Measurements from ENCODE around the gene STRIT1.
"Not testable (repeated sequence)": the region's sequence is repeated elsewhere in the genome, so short reads cannot be mapped to it uniquely, and the experiment has no call there.

Gene STRIT1

DNA sequence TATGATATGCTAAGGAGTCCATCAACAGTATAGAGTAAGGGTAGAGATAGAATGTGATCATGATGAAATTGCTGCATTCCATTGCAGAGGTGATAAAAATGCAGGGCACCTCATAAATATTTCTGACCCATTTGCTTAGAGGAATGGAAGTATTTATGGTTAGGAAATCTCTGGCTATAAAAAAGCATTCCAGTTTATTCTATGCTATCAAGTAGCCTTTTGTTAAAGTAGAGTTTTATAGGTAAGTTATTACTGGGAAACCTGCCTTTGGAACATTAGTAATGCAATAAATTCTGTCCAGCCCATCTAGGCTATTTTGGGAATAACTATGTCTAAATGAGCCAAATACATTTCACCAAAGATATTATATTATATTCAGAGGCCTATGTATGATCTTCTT, 19.8 kb upstream of the STRIT1 start:
- no peak for DNase-seq (ENCODE audit: low read depth, low spot score)

DNA sequence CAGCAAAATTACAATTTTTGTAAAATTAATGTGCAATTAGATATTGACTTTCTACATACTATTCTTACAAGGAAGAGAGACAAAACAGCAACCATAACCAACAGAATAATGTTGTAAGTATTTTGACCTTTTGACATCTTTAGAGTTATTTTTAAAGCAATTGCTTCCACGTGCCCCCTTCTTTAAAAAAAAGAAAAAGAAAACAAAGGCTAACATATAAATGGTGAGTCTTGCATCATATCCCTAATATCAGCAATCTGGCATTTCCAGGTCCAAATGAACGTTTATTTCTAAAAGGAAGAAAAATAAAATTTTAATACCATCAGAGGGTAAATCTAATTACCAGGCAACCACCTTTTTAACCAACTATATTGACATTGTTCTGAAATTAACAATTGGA, 19.3 kb upstream of the STRIT1 start:
- no peak for DNase-seq (ENCODE audit: low read depth, low spot score)

- no peak for DNase-seq (ENCODE audit: low read depth, low spot score)
Measured at GRCh38 chr3:155309581-155309980, 16.1 kb upstream of the STRIT1 start.

GRCh38 chr3:155308831-155309230, 15.3 kb upstream of the STRIT1 start:
- DNase-seq (ENCODE audit: low read depth, low spot score): no peak

DNA sequence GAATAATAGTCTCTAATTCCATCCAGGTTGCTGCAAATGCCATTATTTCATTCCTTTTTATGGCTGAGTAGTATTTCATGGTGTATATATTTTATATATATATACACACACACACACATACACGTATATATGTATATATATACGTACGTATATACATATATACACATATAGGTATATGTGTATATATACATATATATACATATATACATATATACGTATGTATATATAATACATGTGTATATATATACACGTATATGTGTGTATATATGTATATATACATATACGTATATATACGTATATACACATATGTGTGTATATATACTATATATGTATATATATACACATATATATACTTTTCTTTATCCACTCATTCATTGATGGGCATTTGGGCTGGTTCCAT, 13.7 kb upstream of the STRIT1 start:
- no peak for DNase-seq (ENCODE audit: low read depth, low spot score)

DNA sequence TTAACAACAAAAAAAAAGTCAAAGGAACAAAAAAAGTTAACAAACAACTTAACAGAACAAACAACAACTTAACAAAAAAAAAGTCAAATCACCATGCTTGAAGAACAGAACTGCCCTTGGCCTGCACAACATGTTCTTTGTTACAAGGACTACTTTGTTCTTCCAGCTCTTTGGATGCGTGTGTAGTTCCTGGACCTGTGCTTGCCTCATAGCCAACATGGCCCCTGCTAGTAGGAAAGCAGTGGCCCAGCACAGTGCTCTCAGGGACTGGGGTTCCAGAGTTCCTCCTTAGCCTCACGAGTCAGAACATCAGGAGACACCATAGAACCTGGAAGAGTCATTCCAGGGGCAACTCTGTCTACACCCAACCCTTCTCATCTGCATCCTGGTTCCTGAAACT, 10.9 kb upstream of the STRIT1 start:
- DNase-seq (ENCODE audit: low read depth, low spot score): no peak

GRCh38 chr3:155303540-155304097, 10.1 kb upstream of the STRIT1 start:
- DNase-seq (ENCODE audit: low read depth, low spot score): no peak

DNA sequence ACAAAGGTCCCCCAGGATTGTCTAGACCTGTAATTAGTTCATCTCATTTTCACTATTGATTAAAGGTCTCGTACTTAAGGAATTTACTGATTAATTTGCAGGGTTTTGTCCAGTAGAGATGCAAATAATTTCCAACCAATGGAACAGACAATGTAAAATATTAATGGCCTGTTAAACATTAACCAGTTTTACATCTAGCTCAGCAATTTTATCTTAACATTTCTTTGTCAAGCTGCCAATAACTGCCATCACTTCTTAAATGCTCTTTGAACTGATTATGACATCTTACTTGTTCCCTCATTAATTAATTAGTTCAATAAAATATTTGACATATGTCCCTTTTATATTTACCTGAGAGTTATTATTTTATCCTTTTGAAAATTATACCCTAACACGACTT, 9.4 kb upstream of the STRIT1 start:
- no peak for DNase-seq (ENCODE audit: low read depth, low spot score)

DNA sequence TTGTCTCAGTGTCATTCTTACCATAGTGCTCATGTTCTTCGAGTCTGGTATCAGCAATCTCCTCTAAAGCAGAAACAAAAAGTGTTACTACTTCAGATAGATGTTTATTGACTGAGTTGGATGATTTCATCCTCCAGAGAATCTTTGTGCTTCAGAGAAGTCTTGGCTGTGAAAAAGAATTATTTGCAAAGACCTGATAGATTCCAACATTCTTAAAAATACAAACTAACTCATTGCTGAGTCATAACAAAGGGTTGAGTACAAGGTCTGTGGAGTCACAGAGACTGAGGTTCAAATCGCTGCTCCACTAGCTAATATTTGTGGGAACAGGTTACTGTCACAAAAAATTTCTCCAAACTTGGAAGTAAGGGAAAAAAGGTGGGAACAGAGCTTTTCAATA, 9.0 kb upstream of the STRIT1 start:
- no peak for DNase-seq (ENCODE audit: low read depth, low spot score)

GRCh38 chr3:155297100-155297499, 3.6 kb upstream of the STRIT1 start:
- DNase-seq (ENCODE audit: low read depth, low spot score): no peak

DNA sequence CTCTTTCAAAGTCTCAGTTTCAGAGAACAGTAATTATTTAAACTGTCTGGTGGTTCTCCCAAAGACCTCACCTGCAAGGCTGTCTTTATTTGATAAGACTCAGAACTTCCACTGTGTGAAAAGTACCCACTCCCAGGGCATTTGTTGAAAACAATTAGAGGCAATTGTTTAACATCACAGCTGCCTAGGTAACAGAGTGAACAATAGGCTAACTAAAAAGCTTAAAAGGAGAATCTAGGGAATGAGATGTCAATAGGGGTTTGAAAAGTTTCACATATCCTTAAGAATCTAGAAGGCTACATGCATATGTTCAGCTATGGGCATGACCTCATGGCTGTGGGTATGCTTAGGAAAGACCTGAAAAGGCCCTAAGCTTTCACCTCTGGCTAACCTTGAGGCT, 2.9 kb upstream of the STRIT1 start:
- DNase-seq (ENCODE audit: low read depth, low spot score): no peak

GRCh38 chr3:155292693-155293092, 790 bp downstream of the STRIT1 start:
- DNase-seq (ENCODE audit: low read depth, low spot score): no peak

DNA sequence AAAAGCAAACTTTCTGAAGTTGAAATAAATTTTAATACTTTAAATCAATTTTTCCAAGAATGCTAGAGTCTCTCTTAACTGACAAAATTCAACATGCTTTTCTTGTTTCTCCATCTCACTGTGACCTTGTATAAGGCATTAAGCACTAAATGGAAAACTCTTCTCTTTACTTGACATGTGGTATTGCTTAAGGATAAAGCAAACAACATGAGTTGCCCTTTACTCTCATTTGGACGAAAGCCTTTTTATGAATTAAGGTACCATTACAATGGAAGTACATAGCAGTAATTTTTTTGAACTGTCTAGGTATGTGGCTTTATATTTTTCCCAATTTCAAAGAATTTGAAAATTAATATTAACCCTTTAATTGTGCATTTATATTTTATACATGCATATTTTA, 1.4 kb downstream of the STRIT1 start:
- no peak for DNase-seq (ENCODE audit: low read depth, low spot score)

DNA sequence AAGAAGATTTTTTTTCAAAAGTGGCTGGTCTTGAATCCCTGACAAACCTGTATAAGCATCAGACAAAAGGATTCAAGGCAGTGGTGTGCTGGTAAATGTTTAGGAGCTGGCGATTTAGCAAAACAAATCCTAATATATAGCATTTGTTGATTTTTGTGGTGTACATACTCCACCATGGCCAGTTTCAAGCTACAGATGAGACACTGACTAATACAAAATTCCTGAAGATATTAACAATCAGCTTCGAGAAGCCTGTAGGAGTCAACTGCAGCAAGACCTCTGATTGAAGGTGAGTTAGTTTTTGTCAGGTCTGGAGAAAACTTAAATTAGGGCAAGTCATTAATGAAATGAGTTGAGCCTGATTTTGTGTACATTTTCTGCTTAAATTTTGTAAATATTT, 6.7 kb downstream of the STRIT1 start:
- no peak for DNase-seq (ENCODE audit: low read depth, low spot score)

- DNase-seq (ENCODE audit: low read depth, low spot score): no peak
Measured at GRCh38 chr3:155285936-155286335, 7.5 kb downstream of the STRIT1 start.

- DNase-seq (ENCODE audit: low read depth, low spot score): no peak
Measured at GRCh38 chr3:155283092-155284056, 10.1 kb downstream of the STRIT1 start.

- no peak for DNase-seq (ENCODE audit: low read depth, low spot score)
Measured at GRCh38 chr3:155282385-155283091, 10.9 kb downstream of the STRIT1 start.

- no peak for DNase-seq (ENCODE audit: low read depth, low spot score)
Measured at GRCh38 chr3:155281912-155282311, 11.6 kb downstream of the STRIT1 start.

- not testable (repeated sequence) for DNase-seq (ENCODE audit: low read depth, low spot score)
Measured at GRCh38 chr3:155276089-155276488, 17.4 kb downstream of the STRIT1 start.

DNA sequence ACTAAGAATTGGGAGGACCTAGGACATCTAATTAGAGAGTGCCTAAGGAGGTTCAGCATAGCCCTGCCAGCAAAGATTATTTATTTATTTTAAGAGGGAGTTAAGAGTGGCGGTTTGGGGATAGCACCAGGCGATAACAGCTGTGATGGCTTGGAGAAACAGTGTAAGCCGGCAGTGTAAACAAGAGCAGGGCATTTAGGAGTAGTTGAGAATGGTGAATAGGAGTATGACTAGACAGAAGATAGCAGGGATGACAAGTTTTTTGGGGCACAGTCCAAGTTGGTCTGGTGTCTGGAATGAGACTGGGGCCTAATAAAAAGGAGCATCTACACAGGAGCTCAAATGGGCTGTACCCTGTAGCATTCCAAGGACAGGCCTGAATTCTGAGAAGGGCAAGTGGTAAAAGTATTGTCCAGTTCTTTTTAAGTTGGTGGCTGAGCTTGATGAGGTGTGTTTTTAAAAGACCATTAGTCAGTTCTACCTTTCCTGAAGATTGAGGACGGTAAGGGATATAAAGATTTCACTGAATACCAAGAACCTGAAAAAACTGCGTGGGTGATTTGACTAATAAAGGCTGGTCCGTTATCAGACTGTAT, 18.2 kb downstream of the STRIT1 start:
- not testable (repeated sequence) for DNase-seq (ENCODE audit: low read depth, low spot score)

- not testable (repeated sequence) for DNase-seq (ENCODE audit: low read depth, low spot score)
Measured at GRCh38 chr3:155274435-155274834, 19.0 kb downstream of the STRIT1 start.

DNA sequence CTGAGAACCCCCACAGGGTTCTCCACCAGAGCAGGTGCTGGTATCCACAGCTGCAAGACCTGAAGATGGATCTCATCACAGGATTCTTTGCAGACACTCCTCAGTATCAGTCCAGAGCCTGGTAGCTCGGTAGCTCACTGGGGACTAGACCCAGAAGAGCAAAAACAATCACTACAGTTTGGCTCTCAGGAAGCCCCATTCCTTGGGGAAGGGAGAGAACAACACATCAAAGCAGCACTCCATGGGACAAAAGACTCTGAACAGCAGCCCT, 22.2 kb downstream of the STRIT1 start:
- no peak for DNase-seq (ENCODE audit: low read depth, low spot score)

All from activated naive CD8-positive, alpha-beta T cell treated with anti-CD3 and anti-CD28 coated beads, Interleukin-2, amount 50 U/mL, for 16 hours (primary cell).